Measurements from ENCODE around the gene RAB22A.

RAB22A gene

GRCh38 chr20:58267389-58268215, 41.9 kb upstream of the RAB22A start:
- TF ChIP-seq POLR2AphosphoS5 (IDR thresholded peaks at IDR 0.05; ENCODE audit: low read depth), result no peak
- no peak for TF ChIP-seq SPI1 (IDR thresholded peaks at IDR 0.05; ENCODE audit: borderline replicate concordance, low read depth)
- TF ChIP-seq GABPA (IDR thresholded peaks at IDR 0.05; ENCODE audit: low read depth), result no peak
- TF ChIP-seq REST (IDR thresholded peaks at IDR 0.05; ENCODE audit: insufficient replicate concordance, low read depth), result no peak
- no peak for TF ChIP-seq CTCF (IDR thresholded peaks at IDR 0.05; ENCODE audit: insufficient read depth, low read length)
- H3K27me3 ChIP-seq (ENCODE audit: insufficient read depth, poor library complexity, severe bottlenecking), result no peaks in the 10 kb centered on the region
- DNase-seq (ENCODE audit: low read depth in 1 of 2, low spot score in 1 of 2), result no peak
- no peak overlapping the region for H3K27ac ChIP-seq (replicated peaks)
- no peak overlapping the region for H3K4me3 ChIP-seq (replicated peaks; ENCODE audit: insufficient read depth, low read length)

GRCh38 chr20:58268421-58268821, 41.1 kb upstream of the RAB22A start:
- Histone ChIP-seq H3K27me3 (ENCODE audit: insufficient read depth, poor library complexity, severe bottlenecking) (no peaks in the 10 kb centered on the region), H3K4me3 (replicated peaks; ENCODE audit: insufficient read depth, low read length) (no peak overlapping the region), H3K27ac (replicated peaks) (no peak overlapping the region)
- DNase-seq (ENCODE audit: low read depth in 1 of 2, low spot score in 1 of 2), result no peak
- no peak for TF ChIP-seq CTCF (IDR thresholded peaks at IDR 0.05; ENCODE audit: insufficient read depth, low read length)
- no peak for TF ChIP-seq POLR2AphosphoS5 (IDR thresholded peaks at IDR 0.05; ENCODE audit: low read depth)
- TF ChIP-seq REST (IDR thresholded peaks at IDR 0.05; ENCODE audit: insufficient replicate concordance, low read depth), result no peak
- TF ChIP-seq SPI1 (IDR thresholded peaks at IDR 0.05; ENCODE audit: borderline replicate concordance, low read depth), result no peak

- no peaks in the 10 kb centered on the region for H3K27me3 ChIP-seq (ENCODE audit: insufficient read depth, poor library complexity, severe bottlenecking)
- DNase-seq (ENCODE audit: low read depth in 1 of 2, low spot score in 1 of 2), result no peak
- no peak overlapping the region for H3K4me3 ChIP-seq (replicated peaks; ENCODE audit: insufficient read depth, low read length)
- no peak overlapping the region for H3K27ac ChIP-seq (replicated peaks)
- TF ChIP-seq POLR2AphosphoS5 (IDR thresholded peaks at IDR 0.05; ENCODE audit: low read depth) (no peak), CTCF (IDR thresholded peaks at IDR 0.05; ENCODE audit: insufficient read depth, low read length) (no peak), GABPA (IDR thresholded peaks at IDR 0.05; ENCODE audit: low read depth) (no peak), SPI1 (IDR thresholded peaks at IDR 0.05; ENCODE audit: borderline replicate concordance, low read depth) (no peak), REST (IDR thresholded peaks at IDR 0.05; ENCODE audit: insufficient replicate concordance, low read depth) (no peak)
These were observed 40.4 kb upstream of the RAB22A start for GRCh38 chr20:58268936-58269619.
